ENCODE data around the gene ABCA8. TPM values are rescaled to one million over a fixed set of nuclear protein-coding genes. Genes with fewer than 3 reads are reported as not detected.

Gene ABCA8
- total RNA-seq, 4 donors from 2014 or later: 81.0 to 137 (median 97.9) TPM

DNA sequence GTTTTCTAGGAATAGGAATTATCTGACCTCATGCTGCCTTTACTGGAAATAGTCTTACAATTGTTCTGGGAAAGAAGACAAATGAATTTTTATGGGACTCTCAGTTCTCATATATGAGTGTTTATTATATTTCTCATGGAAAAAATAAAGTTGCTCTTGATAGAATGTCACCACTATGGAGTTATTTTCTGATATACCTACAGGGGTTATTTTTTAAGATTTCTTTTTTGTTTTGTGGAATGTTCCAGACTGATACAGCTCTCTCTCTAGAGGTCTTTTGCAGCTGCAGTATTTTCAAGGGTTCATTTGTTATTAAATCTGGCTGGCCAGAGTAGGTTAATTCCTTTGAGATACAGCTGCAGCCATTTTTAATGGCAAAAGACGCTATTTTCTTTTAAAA, 100.7 kb downstream of the ABCA8 start:
- TF ChIP-seq, protein P1, sequence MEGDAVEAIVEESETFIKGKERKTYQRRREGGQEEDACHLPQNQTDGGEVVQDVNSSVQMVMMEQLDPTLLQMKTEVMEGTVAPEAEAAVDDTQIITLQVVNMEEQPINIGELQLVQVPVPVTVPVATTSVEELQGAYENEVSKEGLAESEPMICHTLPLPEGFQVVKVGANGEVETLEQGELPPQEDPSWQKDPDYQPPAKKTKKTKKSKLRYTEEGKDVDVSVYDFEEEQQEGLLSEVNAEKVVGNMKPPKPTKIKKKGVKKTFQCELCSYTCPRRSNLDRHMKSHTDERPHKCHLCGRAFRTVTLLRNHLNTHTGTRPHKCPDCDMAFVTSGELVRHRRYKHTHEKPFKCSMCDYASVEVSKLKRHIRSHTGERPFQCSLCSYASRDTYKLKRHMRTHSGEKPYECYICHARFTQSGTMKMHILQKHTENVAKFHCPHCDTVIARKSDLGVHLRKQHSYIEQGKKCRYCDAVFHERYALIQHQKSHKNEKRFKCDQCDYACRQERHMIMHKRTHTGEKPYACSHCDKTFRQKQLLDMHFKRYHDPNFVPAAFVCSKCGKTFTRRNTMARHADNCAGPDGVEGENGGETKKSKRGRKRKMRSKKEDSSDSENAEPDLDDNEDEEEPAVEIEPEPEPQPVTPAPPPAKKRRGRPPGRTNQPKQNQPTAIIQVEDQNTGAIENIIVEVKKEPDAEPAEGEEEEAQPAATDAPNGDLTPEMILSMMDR (IDR thresholded peaks at IDR 0.05; ENCODE audit: low read depth): no peak

DNA sequence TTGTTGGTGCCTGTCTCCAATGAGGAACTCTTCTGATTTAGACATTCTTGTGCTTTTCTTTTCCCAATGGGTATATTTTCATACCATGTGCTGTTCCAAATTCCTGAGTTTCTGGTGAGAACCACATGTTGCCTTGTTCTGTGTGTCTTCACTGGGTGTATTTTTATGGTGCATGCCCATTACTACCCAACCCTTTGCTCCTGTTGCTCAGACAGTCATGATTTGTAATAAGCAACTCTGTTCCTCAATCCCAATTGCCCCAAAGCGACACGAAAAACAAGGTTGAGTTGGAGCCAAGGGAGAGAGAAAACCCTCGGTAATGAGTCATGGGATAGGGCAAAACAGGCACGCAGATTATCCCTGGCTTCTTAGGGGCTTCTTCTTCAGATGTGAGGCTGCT, 101.8 kb downstream of the ABCA8 start:
- TF ChIP-seq, protein P1 (IDR thresholded peaks at IDR 0.05; ENCODE audit: low read depth): no peak

DNA sequence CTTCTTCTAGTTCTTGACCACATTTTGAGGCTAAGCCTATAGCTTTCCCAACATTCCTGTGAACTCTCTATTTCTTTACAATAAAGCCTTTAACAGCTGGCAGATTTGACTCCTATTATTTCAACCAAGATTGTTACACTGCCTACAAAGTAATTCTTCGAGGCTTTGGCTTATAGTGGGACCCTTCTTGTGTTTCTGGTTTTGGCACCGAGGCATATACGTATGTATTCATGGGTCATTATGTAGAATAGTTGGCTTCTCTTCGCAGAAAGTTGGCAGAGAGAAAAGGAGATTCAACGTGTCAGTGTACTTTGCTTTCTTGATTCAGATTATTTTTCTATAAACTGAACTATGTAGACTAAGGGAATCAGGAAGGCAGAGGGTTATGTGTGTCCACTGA, 102.2 kb downstream of the ABCA8 start:
- TF ChIP-seq, protein P1 (IDR thresholded peaks at IDR 0.05; ENCODE audit: low read depth): no peak

DNA sequence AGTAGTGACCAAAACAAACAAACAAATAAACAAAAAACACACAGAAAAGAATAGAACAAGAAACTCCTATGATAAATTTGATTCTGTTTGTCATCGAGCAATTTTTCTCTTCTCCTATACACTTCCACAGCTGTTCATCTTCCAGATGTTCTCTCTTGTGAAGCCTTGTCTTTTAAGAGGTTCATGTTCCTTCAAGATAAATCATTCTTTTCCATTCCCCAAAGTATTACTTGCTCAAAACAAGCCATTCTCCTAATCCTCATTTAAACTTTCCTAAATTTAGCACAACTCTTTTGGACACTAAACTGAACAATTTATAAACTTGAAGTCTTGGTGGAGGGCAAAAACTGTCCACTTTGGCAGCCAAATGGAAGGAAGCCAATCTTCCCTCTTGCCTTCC, 103.3 kb downstream of the ABCA8 start:
- TF ChIP-seq, protein P1 (IDR thresholded peaks at IDR 0.05; ENCODE audit: low read depth): no peak

DNA sequence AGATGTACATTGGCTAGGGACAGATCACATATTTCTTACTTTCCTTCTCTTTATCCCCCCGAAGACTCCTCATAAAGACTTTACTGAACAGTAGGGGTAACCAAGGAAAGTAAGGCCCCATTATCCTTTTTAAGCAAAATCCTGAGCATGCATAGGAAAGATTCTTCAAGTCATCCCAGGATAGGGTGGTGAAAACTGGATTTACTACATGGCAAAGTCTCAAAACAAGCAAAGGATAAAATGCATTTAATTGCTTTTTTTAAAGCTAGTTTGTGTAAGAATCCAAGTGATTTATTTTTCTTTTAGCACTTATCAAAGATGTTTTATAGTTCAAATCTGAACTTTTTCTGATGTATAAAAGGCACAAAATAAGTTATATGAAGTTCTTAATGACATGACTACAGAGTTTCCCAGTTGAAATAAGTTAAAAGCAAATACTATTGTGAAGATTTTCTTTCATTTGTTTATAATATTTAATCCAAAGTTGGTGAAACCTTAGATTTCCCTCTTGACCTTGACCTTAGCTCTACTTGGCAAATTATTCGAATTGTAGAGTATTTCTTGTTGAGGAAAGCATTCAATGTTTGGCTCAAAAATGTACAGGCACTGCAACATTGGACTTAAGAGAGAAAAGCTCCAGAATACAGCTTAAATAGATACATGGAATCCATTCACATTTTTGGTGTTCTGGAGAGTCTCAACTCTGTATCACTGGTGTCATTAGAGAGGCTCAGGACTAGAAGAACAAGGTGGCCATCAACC, 104.3 kb downstream of the ABCA8 start:
- TF ChIP-seq, protein P1 (IDR thresholded peaks at IDR 0.05; ENCODE audit: low read depth): no peak

DNA sequence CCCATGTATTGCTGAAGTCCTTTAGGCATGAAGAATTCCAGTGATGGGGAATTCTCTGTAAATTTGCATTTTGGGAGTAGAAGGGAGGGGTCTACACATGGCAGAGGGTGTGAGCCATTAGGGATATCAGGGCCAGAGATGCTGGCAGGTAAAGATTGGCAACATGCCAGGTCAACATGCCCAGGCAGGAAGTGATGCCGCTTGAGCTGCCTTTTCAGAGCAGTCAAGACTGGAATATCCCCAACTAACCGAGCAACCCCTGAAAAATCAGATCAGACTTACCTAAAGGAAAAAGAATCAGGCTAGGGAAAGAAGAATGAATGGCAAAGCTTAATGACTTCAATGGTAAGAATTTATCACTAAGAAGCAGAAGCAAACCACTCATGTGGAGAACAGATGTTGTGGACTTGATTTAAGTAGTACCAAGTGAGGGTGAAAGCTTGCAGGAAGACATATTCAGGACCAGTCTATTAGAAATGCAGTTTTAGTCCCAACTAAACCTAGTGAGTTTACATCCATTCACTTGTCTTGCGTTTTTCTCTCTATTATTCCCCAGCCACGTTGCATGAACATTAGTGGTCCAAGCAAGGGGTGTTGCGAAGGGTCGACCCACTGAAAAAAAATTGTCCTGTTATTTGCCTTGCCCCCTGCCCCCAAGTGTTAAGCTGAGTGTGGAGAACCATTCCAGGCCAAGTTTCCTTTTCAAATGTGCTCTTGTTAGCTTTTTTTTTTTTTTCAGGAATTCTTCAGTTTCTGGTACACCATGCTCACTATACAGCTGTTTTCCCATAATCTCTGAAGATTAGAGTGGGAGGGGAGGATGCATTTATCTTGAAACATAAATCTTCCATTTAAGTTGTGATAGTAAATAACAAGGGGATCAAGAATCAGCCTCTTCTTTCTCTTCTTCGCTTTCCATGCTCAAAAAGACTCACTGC, 105.2 kb downstream of the ABCA8 start:
- TF ChIP-seq, protein P1 (IDR thresholded peaks at IDR 0.05; ENCODE audit: low read depth): no peak

DNA sequence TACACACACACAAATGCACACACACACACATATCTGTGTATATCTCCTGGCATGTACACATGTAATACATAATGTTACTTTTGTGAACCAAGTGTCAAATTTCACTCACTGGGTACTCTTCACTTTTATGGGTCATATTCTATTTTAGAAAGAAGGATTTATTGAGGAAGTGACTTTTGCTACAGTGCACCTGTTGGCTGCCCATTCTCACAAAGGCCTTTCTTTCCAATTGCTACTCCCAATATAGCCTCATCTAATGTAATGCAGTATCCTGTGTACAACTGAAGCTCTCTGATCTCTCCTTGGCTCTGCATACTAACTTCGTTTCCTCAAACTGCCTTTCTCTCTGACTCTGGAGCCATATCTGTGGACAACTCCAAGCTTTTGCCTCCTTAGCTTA, 107.5 kb downstream of the ABCA8 start:
- TF ChIP-seq, protein P1 (IDR thresholded peaks at IDR 0.05; ENCODE audit: low read depth): no peak
